GM18868 (cell line): ENCODE data around the gene ELP5.
A peak's percentile ranks its signal among the peaks of the same experiment; 100 is the strongest.

ENCODE experiments used
- ATAC-seq: cut with Tn5 transposase; IDR thresholded peaks from one replicate; pipeline ENCODE4 v1.9.1; 2021; ENCODE audit warnings: mild to moderate bottlenecking, moderate library complexity; ENCODE audit not compliant: unreplicated experiment

The ELP5 gene

GRCh38 chr17:7282752-7283321 is 30.8 kb downstream of the ELP5 start:
- no peak for ATAC-seq

- ATAC-seq, result no peak
Measured at GRCh38 chr17:7283471-7284216, 31.6 kb downstream of the ELP5 start.

- ATAC-seq, result no peak
Measured at GRCh38 chr17:7284911-7285310, 32.9 kb downstream of the ELP5 start.

GRCh38 chr17:7285679-7286078 is 33.7 kb downstream of the ELP5 start:
- ATAC-seq, result no peak

GRCh38 chr17:7289256-7290032 is 37.4 kb downstream of the ELP5 start:
- ATAC-seq, result no peak

- ATAC-seq, result no peak
Measured at GRCh38 chr17:7290166-7290565, 38.2 kb downstream of the ELP5 start.

- no peak for ATAC-seq
Measured at GRCh38 chr17:7290685-7291084, 38.7 kb downstream of the ELP5 start.

- ATAC-seq, result no peak
Measured at GRCh38 chr17:7292194-7292593, 40.2 kb downstream of the ELP5 start.

- no peak for ATAC-seq
Measured at GRCh38 chr17:7292729-7293128, 40.7 kb downstream of the ELP5 start.

- ATAC-seq, result no peak
Measured at GRCh38 chr17:7293159-7293558, 41.1 kb downstream of the ELP5 start.

- ATAC-seq, result no peak
Measured at GRCh38 chr17:7293816-7294613, 42.0 kb downstream of the ELP5 start.

- no peak for ATAC-seq
Measured at GRCh38 chr17:7294614-7295153, 42.7 kb downstream of the ELP5 start, which contains the start of gene YBX2. Gene YBX2, minus strand, starts transcription at chr17:7294639. Its CDS starts 139 bp downstream, at chr17:7294500.

GRCh38 chr17:7295230-7296180 is 43.5 kb downstream of the ELP5 start:
- ATAC-seq, result no peak

- ATAC-seq, result no peak
Measured at GRCh38 chr17:7296189-7296861, 44.3 kb downstream of the ELP5 start.

- ATAC-seq, result no peak
Measured at GRCh38 chr17:7304179-7304578, 52.2 kb downstream of the ELP5 start.

GRCh38 chr17:7306911-7307685 is 55.1 kb downstream of the ELP5 start, which contains the start of gene EIF5A:
Gene EIF5A, plus strand, starts transcription at chr17:7307628. Its CDS starts 2,008 bp downstream, at chr17:7309636.
- ATAC-seq, result peak; percentile 72

GRCh38 chr17:7307686-7308624 is 55.9 kb downstream of the ELP5 start:
- no peak for ATAC-seq
